ENCODE data around the gene CXCR4.

CXCR4 gene

GRCh38 chr2:136065907-136066306 lies 52.0 kb downstream of the CXCR4 start:
- Histone ChIP-seq H3K4me1 (ENCODE audit: insufficient read depth, poor library complexity, severe bottlenecking) (no peaks in the 10 kb centered on the region), H3K27me3 (ENCODE audit: insufficient read depth, poor library complexity, severe bottlenecking) (no peaks in the 10 kb centered on the region), H3K9me3 (ENCODE audit: severe bottlenecking) (no peaks in the 10 kb centered on the region), H3K4me3 (ENCODE audit: severe bottlenecking) (no peak overlapping the region), H3K36me3 (ENCODE audit: low read depth) (no peaks in the 10 kb centered on the region), H3K27ac (ENCODE audit: poor library complexity, severe bottlenecking) (no peak overlapping the region)
- DNase-seq (ENCODE audit: low spot score) (no peak), ATAC-seq (ENCODE audit: low read depth) (no peak)
- TF ChIP-seq, protein P1, sequence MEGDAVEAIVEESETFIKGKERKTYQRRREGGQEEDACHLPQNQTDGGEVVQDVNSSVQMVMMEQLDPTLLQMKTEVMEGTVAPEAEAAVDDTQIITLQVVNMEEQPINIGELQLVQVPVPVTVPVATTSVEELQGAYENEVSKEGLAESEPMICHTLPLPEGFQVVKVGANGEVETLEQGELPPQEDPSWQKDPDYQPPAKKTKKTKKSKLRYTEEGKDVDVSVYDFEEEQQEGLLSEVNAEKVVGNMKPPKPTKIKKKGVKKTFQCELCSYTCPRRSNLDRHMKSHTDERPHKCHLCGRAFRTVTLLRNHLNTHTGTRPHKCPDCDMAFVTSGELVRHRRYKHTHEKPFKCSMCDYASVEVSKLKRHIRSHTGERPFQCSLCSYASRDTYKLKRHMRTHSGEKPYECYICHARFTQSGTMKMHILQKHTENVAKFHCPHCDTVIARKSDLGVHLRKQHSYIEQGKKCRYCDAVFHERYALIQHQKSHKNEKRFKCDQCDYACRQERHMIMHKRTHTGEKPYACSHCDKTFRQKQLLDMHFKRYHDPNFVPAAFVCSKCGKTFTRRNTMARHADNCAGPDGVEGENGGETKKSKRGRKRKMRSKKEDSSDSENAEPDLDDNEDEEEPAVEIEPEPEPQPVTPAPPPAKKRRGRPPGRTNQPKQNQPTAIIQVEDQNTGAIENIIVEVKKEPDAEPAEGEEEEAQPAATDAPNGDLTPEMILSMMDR (IDR thresholded peaks at IDR 0.05; ENCODE audit: poor library complexity, severe bottlenecking): no peak

GRCh38 chr2:136065384-136065783 lies 52.6 kb downstream of the CXCR4 start:
- Histone ChIP-seq H3K36me3 (ENCODE audit: low read depth) (no peaks in the 10 kb centered on the region), H3K9me3 (ENCODE audit: severe bottlenecking) (no peaks in the 10 kb centered on the region), H3K4me3 (ENCODE audit: severe bottlenecking) (no peak overlapping the region), H3K4me1 (ENCODE audit: insufficient read depth, poor library complexity, severe bottlenecking) (no peaks in the 10 kb centered on the region), H3K27ac (ENCODE audit: poor library complexity, severe bottlenecking) (no peak overlapping the region), H3K27me3 (ENCODE audit: insufficient read depth, poor library complexity, severe bottlenecking) (no peaks in the 10 kb centered on the region)
- DNase-seq (ENCODE audit: low spot score) (no peak), ATAC-seq (ENCODE audit: low read depth) (no peak)
- TF ChIP-seq, protein P1 (IDR thresholded peaks at IDR 0.05; ENCODE audit: poor library complexity, severe bottlenecking): no peak
